LNCaP clone FGC (cell line): ENCODE measurements around the gene PIGW.
"Not testable (repeated sequence)": the region's sequence is repeated elsewhere in the genome, so short reads cannot be mapped to it uniquely, and the experiment has no call there.

Source experiments
- DNase-seq: peaks from one replicate; pipeline ENCODE4 v3.0.0-alpha.2; 2011; ENCODE audit warnings: low read depth
- H3K4me3 ChIP-seq: 2 replicates; pipeline ENCODE4 v1.5.1; 2011; ENCODE audit warnings: mild to moderate bottlenecking, low read depth, low read length, control low read depth
- CTCF ChIP-seq: IDR thresholded peaks from 2 replicates; pipeline ENCODE4 v1.5.1; 2012; ENCODE audit warnings: mild to moderate bottlenecking; ENCODE audit not compliant: control insufficient read depth, insufficient read depth; ENCODE audit errors: extremely low read depth

Gene PIGW

GRCh38 chr17:36507266-36507665, 27.5 kb upstream of the PIGW start:
- no peak for DNase-seq
- no peak for TF ChIP-seq CTCF
- no peak overlapping the region for H3K4me3 ChIP-seq

GRCh38 chr17:36508439-36508838, 26.3 kb upstream of the PIGW start:
- not testable (repeated sequence) for DNase-seq, H3K4me3 ChIP-seq

GRCh38 chr17:36509272-36509985, 25.4 kb upstream of the PIGW start:
- DNase-seq: no peak
- no peak overlapping the region for H3K4me3 ChIP-seq
- no peak for TF ChIP-seq CTCF

GRCh38 chr17:36510636-36511035, 24.2 kb upstream of the PIGW start:
- H3K4me3 ChIP-seq: no peak overlapping the region
- TF ChIP-seq CTCF: no peak
- no peak for DNase-seq

GRCh38 chr17:36511216-36511615, 23.6 kb upstream of the PIGW start:
- H3K4me3 ChIP-seq: no peak overlapping the region
- TF ChIP-seq CTCF: no peak
- no peak for DNase-seq

- DNase-seq: no peak
- no peak overlapping the region for H3K4me3 ChIP-seq
- TF ChIP-seq CTCF: no peak
Observed at GRCh38 chr17:36512641-36513040, 22.1 kb upstream of the PIGW start.

- no peak for DNase-seq
- TF ChIP-seq CTCF: no peak
- H3K4me3 ChIP-seq: no peak overlapping the region
Observed at GRCh38 chr17:36514856-36515255, 19.9 kb upstream of the PIGW start.
